Cardiac fibroblast (primary cell): Measurements from ENCODE around the gene HMCN2.

ENCODE experiments used
- DNase-seq, 2 donors: peaks; one replicate each; pipeline versions ENCODE4 v3.0.0 to v3.0.0-alpha.2; 2010; ENCODE audit warnings: low read depth in 2 of 2
- H3K4me3 ChIP-seq, 2 donors: replicated peaks in 1 of 2; 1 replicate in 1 of 2; 2 replicates in 1 of 2; pipeline ENCODE4 v1.5.1; 2011; ENCODE audit warnings: low read depth in 2 of 2, low read length in 2 of 2, mild to moderate bottlenecking in 2 of 2, moderate library complexity in 1 of 2
- TF ChIP-seq, protein P1 (sequence below): IDR thresholded peaks from one replicate; pipeline ENCODE4 v1.5.1; 2011; ENCODE audit warnings: low read depth, mild to moderate bottlenecking, low read length, inconsistent platforms

HMCN2 gene

DNA sequence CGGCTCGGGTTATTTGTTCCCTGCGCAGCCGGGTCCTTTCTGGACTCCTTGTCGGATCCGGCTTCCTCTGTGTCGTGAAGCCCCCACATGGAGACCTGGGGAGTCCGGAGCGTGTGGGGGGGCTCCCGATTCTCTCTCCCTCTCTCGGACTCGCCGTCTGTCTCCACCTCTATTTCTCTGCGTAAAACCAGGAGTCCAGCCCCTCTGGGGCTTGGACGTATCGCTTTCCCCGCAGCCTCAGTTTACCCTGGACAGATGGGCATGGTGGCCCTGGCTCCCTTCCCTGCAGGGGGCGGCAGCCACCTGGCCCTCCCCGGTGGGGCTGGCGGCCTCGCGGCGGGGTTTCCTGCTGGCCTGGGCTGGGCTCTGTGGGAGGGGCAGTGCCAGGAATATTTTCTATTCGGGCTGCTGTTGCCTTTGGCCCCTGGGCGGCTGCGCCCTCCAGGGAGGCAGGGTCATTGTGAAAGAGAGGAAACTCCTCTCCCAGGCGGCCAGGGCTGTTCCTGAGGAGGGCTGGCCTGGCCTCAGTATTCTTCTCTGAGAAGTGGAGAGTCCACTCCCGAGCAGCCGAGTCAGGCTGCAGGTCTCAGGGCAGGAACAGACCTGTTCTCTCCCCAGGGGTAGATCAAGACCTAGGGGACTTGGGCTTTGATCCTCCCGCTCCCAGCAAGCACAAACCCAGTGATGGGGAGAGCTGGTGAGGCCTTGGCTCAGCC, 179.9 kb downstream of the HMCN2 start:
- TF ChIP-seq, protein P1, sequence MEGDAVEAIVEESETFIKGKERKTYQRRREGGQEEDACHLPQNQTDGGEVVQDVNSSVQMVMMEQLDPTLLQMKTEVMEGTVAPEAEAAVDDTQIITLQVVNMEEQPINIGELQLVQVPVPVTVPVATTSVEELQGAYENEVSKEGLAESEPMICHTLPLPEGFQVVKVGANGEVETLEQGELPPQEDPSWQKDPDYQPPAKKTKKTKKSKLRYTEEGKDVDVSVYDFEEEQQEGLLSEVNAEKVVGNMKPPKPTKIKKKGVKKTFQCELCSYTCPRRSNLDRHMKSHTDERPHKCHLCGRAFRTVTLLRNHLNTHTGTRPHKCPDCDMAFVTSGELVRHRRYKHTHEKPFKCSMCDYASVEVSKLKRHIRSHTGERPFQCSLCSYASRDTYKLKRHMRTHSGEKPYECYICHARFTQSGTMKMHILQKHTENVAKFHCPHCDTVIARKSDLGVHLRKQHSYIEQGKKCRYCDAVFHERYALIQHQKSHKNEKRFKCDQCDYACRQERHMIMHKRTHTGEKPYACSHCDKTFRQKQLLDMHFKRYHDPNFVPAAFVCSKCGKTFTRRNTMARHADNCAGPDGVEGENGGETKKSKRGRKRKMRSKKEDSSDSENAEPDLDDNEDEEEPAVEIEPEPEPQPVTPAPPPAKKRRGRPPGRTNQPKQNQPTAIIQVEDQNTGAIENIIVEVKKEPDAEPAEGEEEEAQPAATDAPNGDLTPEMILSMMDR, result no peak
- peak overlapping the region; percentile 56 to 65 for H3K4me3 ChIP-seq
- DNase-seq, result peak; percentile 71 to 83

DNA sequence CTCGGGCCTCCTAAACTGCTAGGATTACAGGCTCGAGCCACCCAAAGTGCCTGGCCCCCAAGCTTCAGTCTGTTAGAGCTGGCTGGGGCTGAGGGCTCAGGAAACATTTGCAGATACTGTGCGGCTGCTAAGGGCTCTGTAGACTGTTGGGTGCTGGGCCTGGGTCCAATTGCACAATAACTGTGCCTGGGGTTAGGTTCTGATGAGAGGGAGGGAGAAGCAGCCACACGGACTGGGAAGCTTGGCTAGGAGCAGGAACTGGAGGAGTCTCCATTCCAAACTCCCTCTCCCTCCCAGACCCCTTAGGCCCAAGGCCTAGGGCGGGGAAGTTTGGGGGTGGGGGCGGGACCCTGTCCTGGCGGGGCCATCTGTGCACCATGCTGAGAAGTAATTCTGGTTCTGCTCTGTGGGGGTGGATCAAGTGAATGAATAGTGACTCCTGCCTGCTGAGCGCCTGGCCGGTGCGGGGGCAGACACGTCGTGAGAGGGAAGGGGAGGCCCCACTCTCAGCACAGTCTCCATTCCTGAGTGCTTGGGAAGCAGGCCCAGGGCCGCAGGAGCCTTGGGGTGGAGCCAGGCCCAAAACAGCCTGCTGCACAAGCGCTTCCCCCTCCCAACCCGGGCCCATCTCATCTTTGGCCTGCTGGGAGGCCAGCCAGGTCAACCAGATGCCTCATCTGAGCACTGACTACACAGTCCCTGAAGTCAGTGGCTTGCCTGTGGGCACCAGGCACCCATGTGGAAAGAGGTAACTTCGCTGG, 180.7 kb downstream of the HMCN2 start:
- peak overlapping the region; percentile 56 to 65 for H3K4me3 ChIP-seq
- TF ChIP-seq, protein P1, result no peak
- DNase-seq, result peak; percentile 78 to 97

DNA sequence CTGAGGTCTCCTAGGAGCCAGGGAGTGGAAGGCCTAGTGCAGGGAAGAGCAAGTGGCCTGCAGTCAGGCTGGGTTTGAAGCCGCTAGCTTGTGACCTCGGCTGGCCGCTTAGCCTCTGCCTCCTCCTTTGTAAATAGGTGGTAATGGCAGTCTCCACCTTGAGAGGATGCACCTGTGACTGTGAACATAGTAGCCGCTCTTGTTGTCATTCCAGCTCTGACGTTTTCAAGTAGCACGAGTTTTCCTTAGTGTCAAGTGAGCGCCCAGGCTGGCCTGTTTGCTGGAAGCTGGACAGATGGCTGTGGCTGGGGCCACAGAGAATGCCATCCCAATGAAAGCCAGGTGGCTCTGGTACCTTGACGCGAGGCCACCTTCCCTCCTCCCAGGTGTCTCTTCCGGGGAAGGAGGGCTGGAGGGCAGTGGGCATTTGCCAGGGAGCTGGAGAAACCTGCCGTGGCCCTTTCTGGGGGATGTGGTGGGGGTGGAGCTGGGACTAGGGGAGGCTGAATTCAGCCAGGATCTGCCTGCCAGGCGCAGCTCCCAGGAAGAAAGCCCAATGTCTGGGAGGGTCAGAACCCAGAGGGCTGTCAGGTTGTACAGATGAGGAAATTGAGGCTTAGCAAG, 181.7 kb downstream of the HMCN2 start:
- H3K4me3 ChIP-seq, result no peak overlapping the region
- TF ChIP-seq, protein P1, result no peak
- no peak for DNase-seq

DNA sequence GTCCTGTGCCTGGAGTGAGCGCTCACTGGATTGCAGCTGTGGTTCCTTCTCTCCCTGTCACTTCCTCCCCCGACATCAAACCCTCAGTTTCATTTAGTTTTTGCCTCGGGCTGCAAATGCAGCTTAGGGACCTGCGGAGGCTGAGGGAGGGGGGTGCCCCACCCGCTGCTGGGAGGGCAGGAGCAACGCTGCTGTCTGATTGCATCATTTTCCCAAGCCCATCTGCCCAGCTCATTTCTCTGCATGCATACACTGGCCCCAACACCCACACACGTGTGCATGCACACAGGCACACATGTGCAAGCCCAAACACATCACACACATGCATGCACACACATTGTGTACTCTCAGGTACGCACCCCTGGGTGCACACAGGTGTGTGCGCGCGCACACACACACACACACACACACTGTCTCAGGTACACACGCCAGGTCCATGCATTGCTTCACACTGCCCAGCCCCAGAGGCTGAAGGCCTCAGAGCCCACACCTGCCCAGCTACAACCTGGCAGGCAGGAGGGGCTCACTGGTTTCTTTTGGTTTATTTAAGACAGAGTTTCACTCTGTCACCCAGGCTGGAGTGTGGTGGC, 182.6 kb downstream of the HMCN2 start:
- TF ChIP-seq, protein P1, result no peak
- peak in 1 of 2 donors; percentile 43 for DNase-seq
- no peak overlapping the region for H3K4me3 ChIP-seq

DNA sequence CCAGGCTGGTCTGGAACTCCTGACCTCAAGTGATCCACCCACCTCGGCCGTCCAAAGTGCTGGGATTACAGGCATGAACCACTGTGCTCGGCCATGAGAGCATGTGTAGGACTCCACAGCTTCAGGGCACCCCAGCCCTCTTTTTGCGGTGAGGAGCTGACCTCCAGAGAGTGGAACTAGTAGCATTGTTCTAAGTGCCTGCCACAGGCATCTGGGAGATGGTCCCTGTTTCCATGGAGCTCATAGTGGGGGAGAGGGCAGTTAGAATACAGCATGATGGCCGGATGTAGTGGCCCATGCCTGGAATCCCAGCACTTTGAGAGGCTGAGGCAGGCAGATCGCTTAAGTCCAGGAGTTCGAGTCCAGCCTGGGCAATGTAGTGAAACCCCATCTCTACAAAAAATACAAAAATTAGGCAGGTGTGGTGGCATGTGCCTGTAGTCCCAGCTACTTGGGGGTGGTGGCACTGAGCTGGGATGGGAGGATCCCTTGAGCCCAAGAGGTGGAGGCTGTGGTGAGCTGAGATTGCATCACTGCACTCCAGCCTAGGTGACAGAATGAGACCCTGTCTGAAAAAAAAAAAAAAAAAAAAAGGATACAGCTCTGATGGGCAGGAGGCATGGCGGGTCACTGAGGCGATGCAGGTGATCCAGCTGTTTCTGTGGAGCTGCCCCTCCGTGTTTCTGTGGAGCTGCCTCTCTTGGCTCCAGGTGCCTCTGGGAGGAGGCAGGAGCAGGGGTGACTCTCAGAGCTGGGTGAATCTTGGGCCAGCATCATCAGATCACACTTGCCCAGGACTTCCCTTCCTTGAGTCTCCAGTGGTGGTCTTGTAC, 183.4 kb downstream of the HMCN2 start:
- TF ChIP-seq, protein P1, result no peak
- no peak overlapping the region for H3K4me3 ChIP-seq
- no peak for DNase-seq
